ENCODE results near the gene KRTAP20-3. TPM values are rescaled to one million over a fixed set of nuclear protein-coding genes. Genes with fewer than 3 reads are reported as not detected.

KRTAP20-3 gene
- total RNA-seq, 1 experiment from 2014 or later, result not detected

- BruUV-seq (replicated peaks), result no TSS peak
- Histone ChIP-seq H3K9ac (ENCODE audit: low read length) (no peak overlapping the region), H3K27me3 (ENCODE audit: insufficient read depth, low read length) (no peaks in the 10 kb centered on the region), H3K27ac (ENCODE audit: low read depth, low read length) (no peak overlapping the region), H3K79me2 (ENCODE audit: insufficient read depth, low read length) (no peaks in the 10 kb centered on the region), H2AFZ (ENCODE audit: low read depth, low read length, poor library complexity, severe bottlenecking) (no peak overlapping the region), H3K9me3 (ENCODE audit: control insufficient read depth in 1 of 2, insufficient read depth in 1 of 2, low read depth in 1 of 2, low read length in 2 of 2) (peaks cover 6 to 23% of the 10 kb centered on the region in 2 experiments; a peak in 2 of 4 replicates), H4K20me1 (ENCODE audit: insufficient read depth) (no peaks in the 10 kb centered on the region), H3K4me1 (ENCODE audit: control insufficient read depth in 1 of 2, insufficient read depth in 2 of 2, low read length in 2 of 2) (no peaks in the 10 kb centered on the region), H3K9me2 (ENCODE audit: insufficient read depth) (no peaks in the 10 kb centered on the region), H3K4me3 (replicated peaks in 1 of 2; ENCODE audit: low read depth in 1 of 2, low read length in 2 of 2) (no peak overlapping the region), H3K36me3 (ENCODE audit: control insufficient read depth in 1 of 2, insufficient read depth in 2 of 2, low read length in 2 of 2) (no peaks in the 10 kb centered on the region), H3K4me2 (ENCODE audit: low read length) (no peak overlapping the region)
- TF ChIP-seq YY1 (IDR thresholded peaks at IDR 0.05; ENCODE audit: extremely low read depth, insufficient replicate concordance, low read depth, low read length) (no peak), CEBPB (IDR thresholded peaks at IDR 0.05; ENCODE audit: low read depth) (no peak), ZNF274 (IDR thresholded peaks at IDR 0.05; ENCODE audit: low read depth, low read length) (no peak), FOSL1 (IDR thresholded peaks at IDR 0.05; ENCODE audit: low read depth) (no peak), EZH2 (IDR thresholded peaks at IDR 0.05) (no peak), ATF3 (IDR thresholded peaks at IDR 0.05) (no peak), CBX3 (IDR thresholded peaks at IDR 0.05; ENCODE audit: low read depth) (no peak), EZH2phosphoT487 (IDR thresholded peaks at IDR 0.05; ENCODE audit: borderline replicate concordance) (no peak), POLR2AphosphoS5 (IDR thresholded peaks at IDR 0.05; ENCODE audit: low read depth, low read length) (no peak), CTCF (IDR thresholded peaks at IDR 0.05 in 2 of 3, conservative IDR thresholded peaks at IDR 0.05 in 1 of 3; ENCODE audit: borderline replicate concordance in 1 of 3, insufficient read depth in 1 of 3, low read depth in 2 of 3, low read length in 2 of 3) (no peak), ZFX (IDR thresholded peaks at IDR 0.05) (no peak), EGR1 (IDR thresholded peaks at IDR 0.05; ENCODE audit: low read depth) (no peak), REST (IDR thresholded peaks at IDR 0.05; ENCODE audit: low read depth) (no peak), POLR2A (IDR thresholded peaks at IDR 0.05; ENCODE audit: borderline replicate concordance, extremely low read depth, insufficient read depth, insufficient read length) (no peak), JUND (IDR thresholded peaks at IDR 0.05) (no peak)
- intact Hi-C loops (cut with micrococcal nuclease), result no loop called here
- ChIA-PET POLR2A (no interaction called here), RAD21 (ENCODE audit: low non-redundant PET in 1 of 2, low total read pairs in 2 of 2, uncharacterized antibody in 2 of 2, unreplicated experiment in 2 of 2) (no interaction called here), CTCF (no interaction called here)
- ATAC-seq, result no peak
- DNase-seq (ENCODE audit: low read depth, low spot score), result no peak
Measured at GRCh38 chr21:30605968-30606367, 36.7 kb upstream of the KRTAP20-3 start.

Data from HCT116 (cell line).